ENCODE measurements around the gene CHST3. TPM values are rescaled to one million over a fixed set of nuclear protein-coding genes. Genes with fewer than 3 reads are reported as not detected.

CHST3 gene
- polyA plus RNA-seq, 2 of the 4 experiments (the other 2 are of a cell fraction): 12.8 to 23.1 TPM

DNA sequence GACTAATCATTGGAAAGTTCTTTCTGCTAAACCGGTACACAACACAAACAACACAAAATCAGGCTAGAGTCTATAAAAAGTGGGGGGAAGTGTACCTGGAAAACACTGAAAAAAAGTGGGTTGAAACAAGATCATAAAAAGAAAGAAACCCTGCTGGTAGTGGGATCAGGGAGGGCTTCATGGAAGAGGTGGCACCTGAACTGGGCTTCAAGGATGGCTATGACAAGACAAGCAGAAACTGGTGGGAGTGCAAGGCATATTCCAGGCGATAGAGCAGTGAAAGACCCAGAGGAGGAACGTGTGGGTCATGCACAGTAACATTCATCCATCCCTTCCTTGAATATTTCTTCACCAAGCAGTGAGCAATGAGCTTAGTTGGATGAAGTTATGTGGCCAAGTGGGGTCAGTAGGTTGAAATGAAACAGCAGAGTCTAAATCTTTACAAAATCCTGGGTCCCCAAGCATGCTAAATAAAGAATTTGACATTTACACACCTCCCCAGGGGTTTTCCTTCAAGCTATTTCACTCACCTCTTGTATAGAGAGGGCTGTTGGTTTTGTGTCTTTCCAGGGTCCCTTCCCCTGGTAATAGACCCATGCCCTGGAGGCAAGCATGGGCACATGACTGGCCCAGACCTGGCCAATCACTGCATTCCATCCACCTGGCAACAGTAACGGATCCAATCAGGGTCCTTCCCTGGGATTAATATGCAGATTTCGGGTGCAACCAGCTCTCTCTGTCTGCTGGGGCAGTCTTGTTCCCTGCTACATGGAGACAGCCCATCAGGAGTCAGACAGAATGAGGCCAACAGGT, 86.0 kb downstream of the CHST3 start:
- no peak for DNase-seq (ENCODE audit: low read depth in 1 of 2, low spot score in 1 of 2)
- TF ChIP-seq MYC (IDR thresholded peaks at IDR 0.05; ENCODE audit: borderline replicate concordance, low read length): no peak
- TF ChIP-seq ZFP36 (IDR thresholded peaks at IDR 0.05; ENCODE audit: borderline replicate concordance, partially characterized antibody): peak; percentile 21
- no peak overlapping the region for H3K27ac ChIP-seq
- no peak for FAIRE-seq
- no peak for ATAC-seq
- no peak overlapping the region for H3K4me3 ChIP-seq
- CTCF ChIA-PET: interaction anchor here (0.6 to 22.0 kb wide), 17 partner anchors 8 to 286 kb away, joined by 3 to 207 read pairs (median 16); no protein-coding TSS in a partner anchor
- H3K4me2 ChIP-seq: no peak overlapping the region
- POLR2A ChIA-PET: interaction anchor here (0.5 kb wide), 1 partner anchor 40 kb away, joined by 4 read pairs; no protein-coding TSS in a partner anchor
- 82% methylated on average over 5 of the region's 5 CpGs for WGBS (ENCODE audit: missing lambda C conversion rate)
- peaks cover 3% of the 10 kb centered on the region; the same call in 1 of the 3 replicates for H3K4me1 ChIP-seq
- peaks cover 13% of the 10 kb centered on the region; the same call in 2 of the 3 replicates for H3K9me3 ChIP-seq

DNA sequence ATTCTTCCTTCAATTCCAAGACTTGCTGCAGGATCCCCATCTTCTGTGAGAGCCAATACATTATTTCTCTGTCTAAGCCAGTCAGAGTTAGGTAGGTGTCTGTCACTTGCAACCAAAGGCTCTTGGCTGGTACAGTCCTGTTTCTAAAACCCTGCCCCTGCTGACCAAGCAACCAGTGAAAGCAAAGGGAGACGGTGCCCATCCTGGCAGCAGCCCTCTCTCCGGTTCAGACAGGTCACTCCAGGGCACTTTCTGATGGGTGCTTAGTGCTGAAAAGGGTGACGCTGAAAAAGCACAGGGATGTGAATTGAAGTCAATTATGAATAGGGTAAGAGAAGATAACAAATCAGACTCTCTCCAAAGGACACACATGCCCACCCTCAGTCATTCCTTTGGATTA, 86.7 kb downstream of the CHST3 start:
- ChIA-PET CTCF (interaction anchor here (0.7 to 22.0 kb wide), 9 partner anchors 7 to 153 kb away, joined by 3 to 207 read pairs (median 44); no protein-coding TSS in a partner anchor), POLR2A (no interaction called here)
- ATAC-seq: no peak
- no peak for FAIRE-seq
- H3K4me2 ChIP-seq: no peak overlapping the region
- peaks cover 3% of the 10 kb centered on the region; the same call in 1 of the 3 replicates for H3K4me1 ChIP-seq
- TF ChIP-seq CBX2 (IDR thresholded peaks at IDR 0.05; ENCODE audit: borderline replicate concordance, low read depth): no peak
- peaks cover 13% of the 10 kb centered on the region; the same call in 2 of the 3 replicates for H3K9me3 ChIP-seq
- no peak overlapping the region for H3K27ac ChIP-seq
- H3K4me3 ChIP-seq: no peak overlapping the region
- 79% methylated on average over 3 of the region's 3 CpGs for WGBS (ENCODE audit: missing lambda C conversion rate)
- DNase-seq (ENCODE audit: low read depth in 1 of 2, low spot score in 1 of 2): no peak

DNA sequence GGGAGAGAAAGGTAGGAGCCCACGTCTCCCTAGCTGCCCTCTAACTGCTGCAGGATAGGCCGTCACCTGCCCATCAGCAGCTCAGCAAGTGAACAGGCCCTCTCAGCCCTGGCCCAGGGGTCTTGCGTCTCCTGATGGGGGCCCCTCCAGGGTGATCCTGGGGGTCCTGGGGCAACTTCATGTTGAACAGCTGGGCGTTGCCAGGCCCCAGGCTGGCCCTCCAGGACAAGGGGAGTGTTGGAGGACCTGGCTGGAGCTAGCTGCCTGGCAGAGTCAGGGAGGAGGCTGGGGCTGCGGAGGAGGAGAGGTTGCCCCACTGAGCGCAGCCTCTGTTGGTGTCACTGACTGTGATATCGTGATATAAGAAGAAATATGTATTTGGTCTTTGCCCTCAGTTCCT, 89.5 kb downstream of the CHST3 start:
- POLR2A ChIA-PET: no interaction called here
- no peak overlapping the region for H3K27ac ChIP-seq
- FAIRE-seq: no peak

DNA sequence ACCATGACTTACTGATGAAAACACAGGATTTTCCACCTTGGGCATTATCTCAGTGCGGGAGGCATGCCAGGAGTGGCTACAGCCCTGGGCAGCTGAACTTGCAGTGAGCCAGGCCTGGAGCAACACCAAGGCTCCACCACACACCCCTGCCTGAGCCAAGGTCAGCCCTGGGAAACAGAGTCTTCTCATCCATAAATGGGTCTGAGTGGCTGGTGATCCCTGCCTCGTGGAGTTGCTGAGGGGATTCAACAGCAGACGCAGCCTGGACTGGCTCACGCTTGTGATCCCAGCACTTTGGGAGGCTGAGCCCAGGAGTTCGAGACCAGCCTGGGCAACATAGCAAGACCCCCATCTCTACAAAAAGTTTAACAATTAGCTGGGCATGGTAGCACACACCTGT, 91.9 kb downstream of the CHST3 start:
- Histone ChIP-seq H3K27ac (no peak overlapping the region), H3K9me3 (no peaks in the 10 kb centered on the region), H3K4me1 (no peaks in the 10 kb centered on the region), H3K4me2 (no peak overlapping the region), H3K4me3 (no peak overlapping the region)
- POLR2A ChIA-PET: no interaction called here
- WGBS (ENCODE audit: missing lambda C conversion rate): 83% methylated on average over 5 of the region's 5 CpGs
- FAIRE-seq: no peak
- CTCF ChIA-PET: interaction anchor here (1.9 to 4.4 kb wide), 2 partner anchors 8 to 160 kb away, joined by 6 to 44 read pairs; no protein-coding TSS in a partner anchor
- ATAC-seq: no peak
- TF ChIP-seq, protein P1, sequence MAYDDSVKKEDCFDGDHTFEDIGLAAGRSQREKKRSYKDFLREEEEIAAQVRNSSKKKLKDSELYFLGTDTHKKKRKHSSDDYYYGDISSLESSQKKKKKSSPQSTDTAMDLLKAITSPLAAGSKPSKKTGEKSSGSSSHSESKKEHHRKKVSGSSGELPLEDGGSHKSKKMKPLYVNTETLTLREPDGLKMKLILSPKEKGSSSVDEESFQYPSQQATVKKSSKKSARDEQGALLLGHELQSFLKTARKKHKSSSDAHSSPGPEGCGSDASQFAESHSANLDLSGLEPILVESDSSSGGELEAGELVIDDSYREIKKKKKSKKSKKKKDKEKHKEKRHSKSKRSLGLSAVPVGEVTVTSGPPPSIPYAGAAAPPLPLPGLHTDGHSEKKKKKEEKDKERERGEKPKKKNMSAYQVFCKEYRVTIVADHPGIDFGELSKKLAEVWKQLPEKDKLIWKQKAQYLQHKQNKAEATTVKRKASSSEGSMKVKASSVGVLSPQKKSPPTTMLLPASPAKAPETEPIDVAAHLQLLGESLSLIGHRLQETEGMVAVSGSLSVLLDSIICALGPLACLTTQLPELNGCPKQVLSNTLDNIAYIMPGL (CRISPR knock-in tag; IDR thresholded peaks at IDR 0.05; ENCODE audit: borderline replicate concordance): no peak
- no peak for TF ChIP-seq RARB (CRISPR knock-in tag; IDR thresholded peaks at IDR 0.05)
- no peak for TF ChIP-seq HDAC2 (IDR thresholded peaks at IDR 0.05)
- TF ChIP-seq EP300 (IDR thresholded peaks at IDR 0.05): no peak
- DNase-seq (ENCODE audit: low read depth in 1 of 2, low spot score in 1 of 2): no peak

More for the DNA sequence above, 89.5 kb downstream of the CHST3 start:
- no peak overlapping the region for H3K4me2 ChIP-seq
- DNase-seq (ENCODE audit: low read depth in 1 of 2, low spot score in 1 of 2) (no peak), ATAC-seq (no peak)
- no peaks in the 10 kb centered on the region for H3K4me1 ChIP-seq
- 86% methylated on average over 7 of the region's 7 CpGs for WGBS (ENCODE audit: missing lambda C conversion rate)
- CTCF ChIA-PET: interaction anchor here (1.1 to 22.0 kb wide), 5 partner anchors 9 to 157 kb away, joined by 3 to 207 read pairs (median 9); no protein-coding TSS in a partner anchor
- TF ChIP-seq CBX2 (IDR thresholded peaks at IDR 0.05; ENCODE audit: borderline replicate concordance, low read depth) (no peak), TFCP2L1 (CRISPR knock-in tag; IDR thresholded peaks at IDR 0.05) (no peak), HDAC2 (IDR thresholded peaks at IDR 0.05) (no peak), EP300 (IDR thresholded peaks at IDR 0.05) (no peak), JUN (IDR thresholded peaks at IDR 0.05) (no peak), NFE2L2 (conservative IDR thresholded peaks at IDR 0.05; ENCODE audit: low read length) (no peak), HOXB5 (CRISPR knock-in tag; IDR thresholded peaks at IDR 0.05) (no peak)
- TF ChIP-seq, protein P2, sequence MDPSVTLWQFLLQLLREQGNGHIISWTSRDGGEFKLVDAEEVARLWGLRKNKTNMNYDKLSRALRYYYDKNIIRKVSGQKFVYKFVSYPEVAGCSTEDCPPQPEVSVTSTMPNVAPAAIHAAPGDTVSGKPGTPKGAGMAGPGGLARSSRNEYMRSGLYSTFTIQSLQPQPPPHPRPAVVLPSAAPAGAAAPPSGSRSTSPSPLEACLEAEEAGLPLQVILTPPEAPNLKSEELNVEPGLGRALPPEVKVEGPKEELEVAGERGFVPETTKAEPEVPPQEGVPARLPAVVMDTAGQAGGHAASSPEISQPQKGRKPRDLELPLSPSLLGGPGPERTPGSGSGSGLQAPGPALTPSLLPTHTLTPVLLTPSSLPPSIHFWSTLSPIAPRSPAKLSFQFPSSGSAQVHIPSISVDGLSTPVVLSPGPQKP (IDR thresholded peaks at IDR 0.05; ENCODE audit: low read depth, low read length): no peak
- peaks cover 10% of the 10 kb centered on the region; the same call in 2 of the 3 replicates for H3K9me3 ChIP-seq
- no peak overlapping the region for H3K4me3 ChIP-seq

All from A549 (cell line).